ENCODE results near the gene MTA3. TPM values are rescaled to one million over a fixed set of nuclear protein-coding genes. Genes with fewer than 3 reads are reported as not detected.

The MTA3 gene
- total and polyA plus RNA-seq, 9 of the 15 experiments (the other 6 are each of a cell fraction or from before 2014, with no cell fraction given), result 12.4 to 39.6 (median 23.5) TPM

DNA sequence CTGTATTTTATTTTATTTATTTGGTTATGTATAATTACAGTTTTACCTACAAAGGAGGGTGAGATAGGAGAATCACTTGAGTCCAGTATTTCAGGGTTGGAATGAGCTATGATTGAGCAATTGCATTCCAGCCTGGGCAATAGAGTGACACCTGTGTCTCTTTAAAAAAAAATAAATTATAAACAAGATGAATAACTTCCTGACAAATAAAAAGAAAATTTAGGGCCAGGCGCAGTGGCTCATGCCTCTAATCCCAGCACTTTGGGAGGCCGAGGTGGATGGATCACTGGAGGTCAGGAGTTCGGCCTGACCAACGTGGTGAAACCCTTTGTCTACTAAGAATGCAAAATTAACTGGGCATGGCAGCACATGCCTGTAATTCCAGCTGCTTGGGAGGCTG is 17.3 kb downstream of the MTA3 start:
- ATAC-seq (no peak), FAIRE-seq (no peak), DNase-seq (ENCODE audit: extremely low read depth in 1 of 4, low spot score in 3 of 4) (no peak)
- Histone ChIP-seq H3K9ac (ENCODE audit: insufficient read depth in 1 of 2, low read depth in 2 of 2, low read length in 2 of 2) (no peak overlapping the region), H3K27me3 (ENCODE audit: control insufficient read depth in 2 of 2, insufficient read depth in 2 of 2, low read length in 2 of 2) (no peaks in the 10 kb centered on the region), H3K36me3 (ENCODE audit: control insufficient read depth, insufficient read depth, low read length) (peaks cover 1% of the 10 kb centered on the region; the same call in 1 of the 3 replicates), H2AFZ (ENCODE audit: low read depth, low read length) (no peak overlapping the region), H3K4me2 (ENCODE audit: insufficient read depth, low read length) (no peak overlapping the region), H3K9me1 (ENCODE audit: control insufficient read depth, insufficient read depth, low read length) (no peaks in the 10 kb centered on the region), H3K9me3 (replicated peaks; ENCODE audit: control insufficient read depth, insufficient read depth, low read depth, low read length) (no peaks in the 10 kb centered on the region), H3K4me1 (replicated peaks in 1 of 2; ENCODE audit: control insufficient read depth in 2 of 2, insufficient read depth in 2 of 2, low read length in 2 of 2) (no peaks in the 10 kb centered on the region), H3K4me3 (no peak overlapping the region), H3K79me2 (ENCODE audit: control insufficient read depth, insufficient read depth, low read length) (no peaks in the 10 kb centered on the region), H3K27ac (ENCODE audit: extremely low read depth, low read depth, low read length) (no peak overlapping the region), H4K20me1 (replicated peaks; ENCODE audit: control insufficient read depth, insufficient read depth, low read length) (no peaks in the 10 kb centered on the region)
- BruUV-seq (replicated peaks), result no TSS peak
- in situ Hi-C loops (cut with MboI) (no loop called here), intact Hi-C loops (cut with micrococcal nuclease) (no loop called here)
- WGBS (ENCODE audit: insufficient coverage, low coverage, missing lambda C conversion rate), result 85% methylated on average over 4 of the region's 4 CpGs
- ChIA-PET POLR2A (no interaction called here), CTCF (ENCODE audit: low intra/inter-chr PET ratio) (no interaction called here)
- no peak for TF ChIP-seq SPI1 (IDR thresholded peaks at IDR 0.05; ENCODE audit: borderline replicate concordance, low read depth, low read length)
- TF ChIP-seq DPF2 (IDR thresholded peaks at IDR 0.05), result no peak
- TF ChIP-seq ZNF408 (CRISPR knock-in tag; IDR thresholded peaks at IDR 0.05; ENCODE audit: low read depth), result no peak
- TF ChIP-seq ILF3 (IDR thresholded peaks at IDR 0.05; ENCODE audit: borderline replicate concordance), result no peak
- TF ChIP-seq, protein P1, sequence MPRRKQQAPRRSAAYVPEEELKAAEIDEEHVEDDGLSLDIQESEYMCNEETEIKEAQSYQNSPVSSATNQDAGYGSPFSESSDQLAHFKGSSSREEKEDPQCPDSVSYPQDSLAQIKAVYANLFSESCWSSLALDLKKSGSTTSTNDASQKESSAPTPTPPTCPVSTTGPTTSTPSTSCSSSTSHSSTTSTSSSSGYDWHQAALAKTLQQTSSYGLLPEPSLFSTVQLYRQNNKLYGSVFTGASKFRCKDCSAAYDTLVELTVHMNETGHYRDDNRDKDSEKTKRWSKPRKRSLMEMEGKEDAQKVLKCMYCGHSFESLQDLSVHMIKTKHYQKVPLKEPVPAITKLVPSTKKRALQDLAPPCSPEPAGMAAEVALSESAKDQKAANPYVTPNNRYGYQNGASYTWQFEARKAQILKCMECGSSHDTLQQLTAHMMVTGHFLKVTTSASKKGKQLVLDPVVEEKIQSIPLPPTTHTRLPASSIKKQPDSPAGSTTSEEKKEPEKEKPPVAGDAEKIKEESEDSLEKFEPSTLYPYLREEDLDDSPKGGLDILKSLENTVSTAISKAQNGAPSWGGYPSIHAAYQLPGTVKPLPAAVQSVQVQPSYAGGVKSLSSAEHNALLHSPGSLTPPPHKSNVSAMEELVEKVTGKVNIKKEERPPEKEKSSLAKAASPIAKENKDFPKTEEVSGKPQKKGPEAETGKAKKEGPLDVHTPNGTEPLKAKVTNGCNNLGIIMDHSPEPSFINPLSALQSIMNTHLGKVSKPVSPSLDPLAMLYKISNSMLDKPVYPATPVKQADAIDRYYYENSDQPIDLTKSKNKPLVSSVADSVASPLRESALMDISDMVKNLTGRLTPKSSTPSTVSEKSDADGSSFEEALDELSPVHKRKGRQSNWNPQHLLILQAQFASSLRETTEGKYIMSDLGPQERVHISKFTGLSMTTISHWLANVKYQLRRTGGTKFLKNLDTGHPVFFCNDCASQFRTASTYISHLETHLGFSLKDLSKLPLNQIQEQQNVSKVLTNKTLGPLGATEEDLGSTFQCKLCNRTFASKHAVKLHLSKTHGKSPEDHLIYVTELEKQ (CRISPR knock-in tag; IDR thresholded peaks at IDR 0.05), result no peak
- no peak for TF ChIP-seq HNRNPK (IDR thresholded peaks at IDR 0.05; ENCODE audit: low read depth, low read length, poor library complexity, severe bottlenecking)
- no peak for TF ChIP-seq ZNF3 (CRISPR knock-in tag; IDR thresholded peaks at IDR 0.05)
- TF ChIP-seq, protein P2, sequence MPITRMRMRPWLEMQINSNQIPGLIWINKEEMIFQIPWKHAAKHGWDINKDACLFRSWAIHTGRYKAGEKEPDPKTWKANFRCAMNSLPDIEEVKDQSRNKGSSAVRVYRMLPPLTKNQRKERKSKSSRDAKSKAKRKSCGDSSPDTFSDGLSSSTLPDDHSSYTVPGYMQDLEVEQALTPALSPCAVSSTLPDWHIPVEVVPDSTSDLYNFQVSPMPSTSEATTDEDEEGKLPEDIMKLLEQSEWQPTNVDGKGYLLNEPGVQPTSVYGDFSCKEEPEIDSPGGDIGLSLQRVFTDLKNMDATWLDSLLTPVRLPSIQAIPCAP (CRISPR knock-in tag; IDR thresholded peaks at IDR 0.05; ENCODE audit: borderline replicate concordance), result no peak

Data from K562 (cell line).